HL-60 (cell line): Measurements from ENCODE around the gene TMEM239.

ENCODE experiments used
- CTCF ChIP-seq: IDR thresholded peaks from one replicate; pipeline ENCODE4 v1.5.1; 2011; ENCODE audit warnings: low read length, control low read depth, inconsistent platforms; ENCODE audit not compliant: insufficient read depth
- POLR2AphosphoS5 ChIP-seq: IDR thresholded peaks from 2 replicates; pipeline ENCODE4 v1.6.1; 2012; ENCODE audit warnings: low read depth
- SPI1 ChIP-seq: IDR thresholded peaks from 2 replicates; pipeline ENCODE4 v1.6.1; 2012; ENCODE audit warnings: low read depth, mild to moderate bottlenecking, borderline replicate concordance

DNA sequence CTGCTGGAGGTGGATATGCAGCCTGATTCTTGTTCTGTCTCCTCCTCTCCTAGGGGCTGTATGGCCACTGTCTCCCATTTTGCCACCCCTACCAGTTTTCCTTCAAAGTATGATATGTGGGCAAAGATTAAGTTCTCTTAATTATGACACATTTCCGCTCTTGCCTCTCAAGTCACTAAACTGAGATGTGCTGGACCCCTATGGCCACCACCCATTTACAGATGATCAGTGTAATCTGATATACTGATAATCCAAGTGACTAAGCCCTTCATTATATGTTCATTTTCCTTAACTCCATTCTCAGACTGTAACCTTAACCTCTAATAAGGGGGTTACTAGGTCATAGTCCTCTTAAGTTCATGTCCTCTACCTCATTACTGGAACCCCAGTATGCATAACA, 2.1 kb upstream of the TMEM239 start:
- no peak for TF ChIP-seq SPI1
- no peak for TF ChIP-seq CTCF
- no peak for TF ChIP-seq POLR2AphosphoS5
